Caki2 (cell line): Measurements from ENCODE around the gene LRCH1. TPM values are rescaled to one million over a fixed set of nuclear protein-coding genes. Genes with fewer than 3 reads are reported as not detected.
A peak's percentile ranks its signal among the peaks of the same experiment; 100 is the strongest.

Experiments used
- DNase-seq: peaks from one replicate; pipeline ENCODE4 v3.0.0-alpha.2; 2015; ENCODE audit warnings: low read depth
- in situ Hi-C: cut with HindIII; loops from 2 replicates; pipeline ENCODE4 v1.10.0; 2016; ENCODE audit warnings: low sequenced_read_pairs, low pct_unique_long_range_greater_than_20kb, mixed read lengths
- total RNA-seq: library from RNA; depleted of rRNA; stranded (reverse); fragments of >200 nt; shearing (Covaris generic); gene quantifications from 2 replicates; pipeline ENCODE4 v1.2.3, GENCODE V29; 2014; ENCODE audit warnings: low replicate concordance

Gene LRCH1
- total RNA-seq, 1 experiment from 2014 or later: 5.4 TPM

- in situ Hi-C loops: no loop called here
- DNase-seq: no peak
Observed at GRCh38 chr13:46688306-46688705, 135.3 kb downstream of the LRCH1 start.

- DNase-seq: no peak
- in situ Hi-C loops: no loop called here
Observed at GRCh38 chr13:46698014-46698413, 145.0 kb downstream of the LRCH1 start.

GRCh38 chr13:46698910-46699460, 146.0 kb downstream of the LRCH1 start:
- DNase-seq: no peak
- in situ Hi-C loops: no loop called here

GRCh38 chr13:46712524-46712923, 159.6 kb downstream of the LRCH1 start:
- in situ Hi-C loops: no loop called here
- DNase-seq: no peak

GRCh38 chr13:46715363-46715762, 162.4 kb downstream of the LRCH1 start:
- in situ Hi-C loops: no loop called here

GRCh38 chr13:46716821-46717220, 163.9 kb downstream of the LRCH1 start:
- no peak for DNase-seq
- in situ Hi-C loops: no loop called here

More at GRCh38 chr13:46715363-46715762, 162.4 kb downstream of the LRCH1 start:
- DNase-seq: no peak

- DNase-seq: no peak
- in situ Hi-C loops: no loop called here
Observed at GRCh38 chr13:46717275-46717674, 164.3 kb downstream of the LRCH1 start.

- in situ Hi-C loops: no loop called here
- no peak for DNase-seq
Observed at GRCh38 chr13:46717856-46718255, 164.9 kb downstream of the LRCH1 start.

GRCh38 chr13:46720189-46720588, 167.2 kb downstream of the LRCH1 start:
- DNase-seq: no peak
- in situ Hi-C loops: no loop called here

GRCh38 chr13:46721054-46721453, 168.1 kb downstream of the LRCH1 start:
- in situ Hi-C loops: no loop called here
- DNase-seq: peak; percentile 12

- DNase-seq: no peak
- in situ Hi-C loops: no loop called here
Observed at GRCh38 chr13:46726347-46726746, 173.4 kb downstream of the LRCH1 start.

- no peak for DNase-seq
- in situ Hi-C loops: no loop called here
Observed at GRCh38 chr13:46728777-46729176, 175.8 kb downstream of the LRCH1 start.

- in situ Hi-C loops: no loop called here
- no peak for DNase-seq
Observed at GRCh38 chr13:46731535-46731934, 178.6 kb downstream of the LRCH1 start.

- in situ Hi-C loops: no loop called here
- DNase-seq: no peak
Observed at GRCh38 chr13:46735425-46735824, 182.5 kb downstream of the LRCH1 start.

GRCh38 chr13:46736541-46737310, 183.8 kb downstream of the LRCH1 start:
- DNase-seq: no peak
- in situ Hi-C loops: no loop called here

- DNase-seq: no peak
- in situ Hi-C loops: no loop called here
Observed at GRCh38 chr13:46738055-46738454, 185.1 kb downstream of the LRCH1 start.

GRCh38 chr13:46738766-46739165, 185.8 kb downstream of the LRCH1 start:
- in situ Hi-C loops: no loop called here

GRCh38 chr13:46739447-46740098, 186.6 kb downstream of the LRCH1 start:
- DNase-seq: no peak
- in situ Hi-C loops: no loop called here

More at GRCh38 chr13:46738766-46739165, 185.8 kb downstream of the LRCH1 start:
- DNase-seq: no peak

GRCh38 chr13:46743191-46743590, 190.2 kb downstream of the LRCH1 start:
- no peak for DNase-seq
- in situ Hi-C loops: no loop called here
